Frontal cortex (tissue), 4 donors: Measurements from ENCODE around the gene RHBDL3. TPM values are rescaled to one million over a fixed set of nuclear protein-coding genes. Genes with fewer than 3 reads are reported as not detected.
"Not testable (repeated sequence)": the region's sequence is repeated elsewhere in the genome, so short reads cannot be mapped to it uniquely, and the experiment has no call there.

Experiments
- DNase-seq, 2 donors: peaks; one replicate each; pipeline ENCODE4 v3.0.0; 2012; ENCODE audit warnings: low spot score in 2 of 2
- FAIRE-seq: peaks from 2 replicates; lab custom pipeline; 2012; peaks lifted over from hg19 to GRCh38; lab: Jason Lieb, UNC
- total RNA-seq: library from RNA; depleted of rRNA; stranded (reverse); fragments of >200 nt; gene quantifications from one replicate; pipeline ENCODE4 v1.2.3, GENCODE V29; 2014
- donor health status: control.
- donor health status: control.
- donor health status: control.

The RHBDL3 gene
- total RNA-seq, 1 donor from 2014 or later, result 1.6 TPM

DNA sequence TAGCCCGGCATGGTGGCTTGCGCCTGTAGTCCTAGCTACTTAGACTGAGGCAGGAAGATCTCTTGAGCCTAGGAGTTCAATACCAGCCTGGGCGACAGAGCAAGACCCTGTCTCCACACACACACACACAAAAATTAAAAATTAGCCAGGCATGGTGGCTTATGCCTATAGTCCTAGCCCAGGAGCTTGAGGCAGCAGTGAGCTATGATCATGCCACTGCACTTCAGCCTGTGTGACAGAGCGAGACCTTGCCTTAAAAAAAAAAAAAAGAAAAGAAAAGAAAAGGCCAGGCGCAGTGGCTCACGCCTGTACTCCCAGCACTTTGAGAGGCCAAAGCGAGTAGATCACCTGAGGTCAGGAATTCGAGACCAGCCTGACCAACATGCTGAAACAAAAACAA is 52.4 kb downstream of the RHBDL3 start:
- no peak for FAIRE-seq
- no peak for DNase-seq

DNA sequence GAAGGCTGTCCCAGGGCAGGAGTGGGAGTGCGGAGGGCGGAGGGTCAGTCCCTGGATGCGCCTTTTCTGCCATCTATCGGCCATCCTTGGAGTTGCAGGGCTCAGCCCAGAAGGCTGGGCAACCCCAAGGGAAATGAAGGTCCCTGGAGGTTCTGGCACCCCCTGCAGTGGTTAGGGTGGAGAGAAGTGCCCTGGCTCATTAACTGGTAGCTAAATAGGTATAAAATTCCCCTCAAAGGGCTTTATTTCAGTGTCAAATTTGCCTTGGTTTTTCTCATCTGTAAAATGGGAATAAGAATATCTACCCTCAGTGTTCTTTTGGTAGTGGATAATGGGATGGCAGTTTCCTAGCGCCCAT is 53.9 kb downstream of the RHBDL3 start:
- peak; percentile 69 to 80 for DNase-seq
- no peak for FAIRE-seq

DNA sequence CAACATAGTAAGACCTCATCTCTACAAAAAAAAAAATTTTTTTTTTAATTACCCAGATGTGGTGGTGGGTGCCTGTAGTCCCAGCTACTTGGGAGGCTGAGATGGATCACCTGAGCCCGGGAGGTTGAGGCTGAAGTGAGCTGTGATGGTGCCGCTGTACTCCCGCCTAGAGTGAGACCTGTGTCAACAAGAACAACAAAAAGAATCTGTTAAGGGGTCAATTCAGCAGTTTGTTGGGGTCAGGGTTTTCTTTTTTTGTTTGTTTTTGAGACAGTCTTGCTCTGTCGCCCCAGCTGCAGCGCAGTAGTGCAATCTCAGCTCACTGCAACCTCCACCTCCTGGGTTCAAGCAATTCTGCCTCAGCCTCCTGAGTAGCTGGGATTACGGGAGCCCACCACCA is 54.4 kb downstream of the RHBDL3 start:
- not testable (repeated sequence) for DNase-seq, FAIRE-seq

GRCh38 chr17:32320847-32321246 is 55.2 kb downstream of the RHBDL3 start:
- DNase-seq (no peak), FAIRE-seq (no peak)

- FAIRE-seq, result no peak
These were observed 57.4 kb downstream of the RHBDL3 start for GRCh38 chr17:32323046-32323445.

GRCh38 chr17:32323811-32324491 is 58.3 kb downstream of the RHBDL3 start:
- DNase-seq (peak in 1 of 2 donors; percentile 63), FAIRE-seq (no peak)

More at GRCh38 chr17:32323046-32323445, 57.4 kb downstream of the RHBDL3 start:
- no peak for DNase-seq

DNA sequence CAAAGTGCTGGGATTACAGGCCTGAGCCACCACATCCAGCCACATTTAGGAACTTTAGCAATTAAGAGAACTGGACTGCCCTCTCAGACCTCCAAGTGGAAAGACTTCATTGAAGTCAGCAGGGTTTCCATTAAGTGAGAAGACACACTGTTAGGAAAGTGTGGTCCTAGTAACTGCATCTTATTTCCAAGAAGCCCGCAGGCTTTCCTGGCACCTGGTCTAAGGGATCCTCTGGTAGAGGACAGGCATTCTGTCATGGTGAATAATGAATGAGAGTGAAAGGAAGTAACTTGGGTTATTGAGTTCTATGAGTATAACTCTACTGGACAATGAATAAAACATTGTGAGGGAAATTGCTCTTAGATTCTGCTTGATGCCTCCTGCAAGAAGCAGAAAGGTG is 62.3 kb downstream of the RHBDL3 start:
- no peak for DNase-seq
- no peak for FAIRE-seq

GRCh38 chr17:32330147-32330546 is 64.5 kb downstream of the RHBDL3 start:
- FAIRE-seq (no peak), DNase-seq (no peak)

GRCh38 chr17:32331243-32332040 is 65.8 kb downstream of the RHBDL3 start:
- DNase-seq (no peak), FAIRE-seq (no peak)

DNA sequence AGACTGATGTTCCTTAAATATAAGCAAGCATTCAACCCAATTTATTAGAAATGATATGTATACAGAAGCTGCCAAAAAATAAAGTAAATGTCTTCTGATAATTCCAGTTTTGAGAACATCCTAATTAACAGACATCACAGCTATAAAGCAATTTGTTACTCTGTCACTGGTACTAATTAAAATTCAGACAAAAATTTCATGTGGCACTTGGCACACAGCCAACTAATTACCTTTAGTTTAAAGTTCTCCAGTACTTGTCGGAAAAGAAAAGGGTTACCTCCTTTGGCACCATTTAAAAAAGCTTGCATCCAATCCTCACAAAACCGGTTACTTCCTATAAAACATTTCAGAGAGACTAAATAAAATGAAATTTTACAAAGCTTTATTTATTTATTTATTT is 67.6 kb downstream of the RHBDL3 start:
- FAIRE-seq, result no peak
- no peak for DNase-seq

- no peak for DNase-seq
- no peak for FAIRE-seq
These were observed 69.4 kb downstream of the RHBDL3 start for GRCh38 chr17:32335046-32335445.

DNA sequence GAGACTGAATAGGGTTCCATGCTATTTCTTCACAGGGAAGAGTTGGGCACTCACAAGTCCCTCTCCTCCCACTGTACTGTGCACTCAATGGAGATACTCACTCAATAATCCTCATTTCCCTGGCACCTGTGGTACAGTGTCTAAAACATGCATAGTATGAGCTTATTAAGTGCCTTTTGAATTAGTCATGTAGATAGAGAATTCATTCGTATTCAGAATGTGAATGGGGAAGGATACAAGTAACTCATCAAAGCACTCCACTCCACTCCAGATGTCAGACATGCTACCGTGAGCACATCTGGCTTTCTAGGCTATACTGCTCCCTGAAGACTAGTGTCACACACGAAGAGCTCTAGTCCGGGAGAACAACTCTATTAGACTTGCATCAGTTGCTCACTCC is 70.1 kb downstream of the RHBDL3 start:
- no peak for FAIRE-seq
- no peak for DNase-seq

- no peak for DNase-seq
These were observed 75.7 kb downstream of the RHBDL3 start for GRCh38 chr17:32341141-32341856.

GRCh38 chr17:32341857-32342602 is 76.4 kb downstream of the RHBDL3 start, which contains the start of gene C17orf75:
C17orf75 (minus strand) TSS chr17:32342173; CDS start chr17:32342139, 34 bp downstream.
- no peak for FAIRE-seq
- DNase-seq, result peak; percentile 61 to 73

More at GRCh38 chr17:32341141-32341856, 75.7 kb downstream of the RHBDL3 start:
- FAIRE-seq, result no peak

DNA sequence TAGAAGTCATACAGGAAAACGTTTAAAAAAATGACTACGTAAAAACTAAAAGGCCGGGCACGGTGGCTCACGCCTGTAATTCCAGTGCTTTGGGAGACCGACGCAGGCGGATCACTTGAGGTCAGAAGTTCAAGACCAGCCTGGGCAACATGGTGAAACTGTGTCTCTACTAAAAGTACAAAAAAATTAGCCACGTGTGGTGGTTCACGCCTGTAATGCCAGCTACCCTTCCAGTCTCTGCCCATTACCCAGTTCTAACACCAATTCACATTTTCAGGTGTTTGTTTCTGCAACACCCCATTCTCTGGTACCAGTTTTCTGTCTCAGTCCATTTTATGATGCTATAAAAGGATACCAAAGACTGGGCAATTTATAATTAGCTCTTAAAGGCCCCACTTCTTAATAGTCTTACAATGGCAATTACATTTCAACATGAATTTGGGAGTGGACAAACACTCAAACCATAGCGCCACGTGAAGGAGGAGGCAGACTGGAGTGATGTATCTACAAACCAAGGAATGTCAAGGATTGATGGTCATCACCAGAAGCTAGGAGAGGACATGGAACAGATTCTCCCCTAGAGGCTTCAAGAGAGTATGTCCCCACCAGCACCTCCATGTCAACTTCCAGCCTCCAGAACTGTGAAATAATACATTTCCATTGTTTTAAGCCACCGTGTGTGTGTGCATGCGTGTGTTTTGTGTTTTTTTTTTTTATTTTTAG is 77.1 kb downstream of the RHBDL3 start:
- no peak for FAIRE-seq
- DNase-seq, result no peak

DNA sequence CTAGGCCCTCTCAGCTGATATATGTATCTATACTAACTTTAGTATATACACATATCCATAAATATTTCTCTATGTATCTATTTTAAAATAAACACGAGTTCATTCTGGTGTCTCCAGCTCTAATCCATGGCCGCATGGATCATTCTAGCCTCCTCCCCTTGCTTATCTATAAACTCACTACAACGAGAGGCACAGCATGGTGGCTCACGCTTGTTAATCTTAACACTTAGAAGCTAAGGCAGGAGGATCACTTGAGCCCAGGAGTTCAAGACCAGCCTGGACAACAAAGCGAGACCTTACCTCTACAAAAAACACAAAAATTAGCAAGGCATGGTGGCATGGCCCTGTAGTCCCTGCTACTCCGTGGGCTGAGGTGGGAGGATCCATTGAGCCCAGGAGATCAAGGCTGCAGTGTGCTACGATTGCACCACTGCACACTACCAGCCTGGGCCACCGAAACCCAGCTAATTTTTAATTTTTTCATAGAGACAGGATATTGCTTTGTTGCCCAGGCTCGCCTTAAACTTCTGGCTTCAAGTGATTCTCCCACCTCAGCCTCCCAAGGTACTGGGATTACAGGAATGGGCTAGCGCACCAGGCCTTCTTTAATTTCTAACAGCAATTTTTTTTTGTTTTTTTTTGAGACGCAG is 80.4 kb downstream of the RHBDL3 start:
- DNase-seq (no peak), FAIRE-seq (no peak)

DNA sequence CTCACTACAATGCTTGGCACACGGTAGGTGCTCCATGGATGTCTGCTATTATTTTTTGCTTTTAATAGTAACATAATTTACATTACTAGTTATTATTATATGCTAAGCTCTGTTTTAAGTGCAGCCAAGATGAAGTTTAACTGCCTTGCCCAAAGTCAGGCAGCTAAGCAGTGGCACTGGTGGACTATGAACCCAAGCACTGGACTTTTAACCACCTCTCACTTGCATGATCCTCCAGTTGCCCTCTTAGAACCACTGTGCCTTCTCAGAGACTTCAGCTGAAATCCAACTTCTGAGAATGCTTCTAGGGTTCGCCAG is 82.8 kb downstream of the RHBDL3 start:
- no peak for DNase-seq
- FAIRE-seq, result no peak

DNA sequence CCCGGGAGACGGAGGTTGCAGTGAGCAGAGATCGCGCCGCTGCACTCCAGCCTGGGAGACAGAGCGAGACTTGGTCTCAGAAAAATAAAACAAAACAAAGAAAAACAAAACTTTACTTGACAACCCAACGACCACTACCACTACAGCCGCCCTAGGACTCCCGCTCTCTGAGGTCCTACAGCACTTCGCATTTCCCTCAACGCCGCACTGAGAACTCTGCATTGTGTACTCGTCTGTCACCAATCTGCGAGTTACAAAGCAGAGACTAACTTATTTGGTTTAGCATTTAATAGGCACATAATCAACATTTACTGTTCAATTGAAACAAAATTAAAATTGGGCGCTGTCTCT is 83.8 kb downstream of the RHBDL3 start:
- DNase-seq, result no peak
- FAIRE-seq, result no peak
